IPS-18c (cell line): ENCODE results near the gene PCNX4.

Source experiments
- H3K4me3 ChIP-seq: 2 replicates; pipeline ENCODE4 v1.7.0; 2013; ENCODE audit warnings: low read depth, mild to moderate bottlenecking, low read length, moderate library complexity; ENCODE audit not compliant: insufficient read depth
- H3K9me3 ChIP-seq: one replicate; pipeline ENCODE4 v1.6.1; 2013; ENCODE audit warnings: mild to moderate bottlenecking, low read length, moderate library complexity; ENCODE audit not compliant: control insufficient read depth, insufficient read depth

Gene PCNX4

DNA sequence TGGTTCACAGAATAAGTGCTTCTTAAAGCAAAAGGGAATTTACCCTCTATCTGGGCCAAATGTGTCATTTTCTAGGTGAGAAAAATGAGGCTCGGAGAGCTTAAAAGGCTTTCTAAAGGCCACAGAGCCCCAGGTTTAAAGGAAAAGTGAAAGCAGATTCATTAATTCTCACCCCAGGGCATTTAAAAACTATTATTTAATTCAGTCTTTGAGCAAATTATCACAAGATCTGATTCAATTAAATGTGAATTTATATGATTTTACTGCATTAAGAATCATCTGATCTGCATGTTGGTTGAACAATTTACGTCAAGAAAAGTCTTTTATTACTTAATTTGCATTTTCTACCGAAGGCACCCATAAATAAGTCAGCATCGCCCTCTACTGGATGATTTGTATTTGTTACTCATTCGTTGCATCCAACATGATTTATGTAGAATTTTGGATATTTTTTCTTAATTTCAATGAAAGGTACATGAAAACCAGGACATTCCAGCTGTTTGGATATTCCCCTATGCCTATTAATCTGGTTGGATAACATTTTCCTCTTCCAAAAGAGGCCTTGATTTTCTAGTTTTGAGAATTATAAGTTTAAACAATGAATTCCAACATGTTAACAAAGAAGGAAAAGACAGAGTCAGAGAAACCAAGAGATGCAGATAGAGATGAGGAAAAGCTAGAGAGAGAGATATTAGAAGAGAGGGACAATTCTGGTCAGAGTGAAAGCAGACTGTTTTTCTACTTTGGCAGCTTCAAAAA lies 92.6 kb downstream of the PCNX4 start:
- no peaks in the 10 kb centered on the region for H3K9me3 ChIP-seq
- no peak overlapping the region for H3K4me3 ChIP-seq

GRCh38 chr14:60184905-60185555 lies 93.3 kb downstream of the PCNX4 start:
- no peak overlapping the region for H3K4me3 ChIP-seq
- H3K9me3 ChIP-seq, result no peaks in the 10 kb centered on the region

GRCh38 chr14:60188115-60188514 lies 96.4 kb downstream of the PCNX4 start:
- H3K4me3 ChIP-seq, result no peak overlapping the region
- H3K9me3 ChIP-seq, result no peaks in the 10 kb centered on the region

GRCh38 chr14:60188696-60189095 lies 97.0 kb downstream of the PCNX4 start:
- Histone ChIP-seq H3K4me3 (no peak overlapping the region), H3K9me3 (no peaks in the 10 kb centered on the region)

GRCh38 chr14:60189923-60190840 lies 98.5 kb downstream of the PCNX4 start:
- no peak overlapping the region for H3K4me3 ChIP-seq
- no peaks in the 10 kb centered on the region for H3K9me3 ChIP-seq

DNA sequence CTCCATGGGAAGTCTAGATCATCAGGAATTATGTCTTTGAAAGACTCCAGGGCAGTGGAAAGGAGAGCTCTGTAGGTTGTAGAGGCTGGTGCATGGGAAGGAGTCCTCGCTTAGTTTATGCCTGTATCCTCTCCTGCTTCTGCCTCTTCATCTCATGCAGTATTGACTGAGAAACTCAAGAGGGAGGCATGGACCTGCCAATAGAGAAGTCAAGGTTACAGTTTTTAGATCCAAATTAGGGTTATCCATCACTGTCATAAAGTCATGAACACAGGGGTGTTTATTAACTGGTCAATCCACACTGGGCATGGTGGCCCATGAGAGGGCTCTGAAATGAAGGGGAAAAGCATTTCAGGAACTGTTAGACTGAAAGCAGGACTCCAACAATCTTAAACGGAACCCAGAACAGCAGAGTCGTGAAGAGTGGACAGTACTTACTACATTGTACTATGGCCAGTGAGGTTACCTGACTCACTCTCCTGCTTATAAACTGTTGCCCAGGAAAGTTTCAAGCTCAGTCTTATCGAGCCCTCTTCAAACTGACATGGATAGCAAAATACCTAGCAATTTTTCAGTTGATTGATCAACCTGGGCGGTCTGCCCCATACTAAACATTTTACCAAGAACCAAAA lies 103.6 kb downstream of the PCNX4 start:
- Histone ChIP-seq H3K4me3 (no peak overlapping the region), H3K9me3 (no peaks in the 10 kb centered on the region)

- H3K9me3 ChIP-seq, result no peaks in the 10 kb centered on the region
- no peak overlapping the region for H3K4me3 ChIP-seq
These were observed 104.6 kb downstream of the PCNX4 start for GRCh38 chr14:60196291-60196690.

DNA sequence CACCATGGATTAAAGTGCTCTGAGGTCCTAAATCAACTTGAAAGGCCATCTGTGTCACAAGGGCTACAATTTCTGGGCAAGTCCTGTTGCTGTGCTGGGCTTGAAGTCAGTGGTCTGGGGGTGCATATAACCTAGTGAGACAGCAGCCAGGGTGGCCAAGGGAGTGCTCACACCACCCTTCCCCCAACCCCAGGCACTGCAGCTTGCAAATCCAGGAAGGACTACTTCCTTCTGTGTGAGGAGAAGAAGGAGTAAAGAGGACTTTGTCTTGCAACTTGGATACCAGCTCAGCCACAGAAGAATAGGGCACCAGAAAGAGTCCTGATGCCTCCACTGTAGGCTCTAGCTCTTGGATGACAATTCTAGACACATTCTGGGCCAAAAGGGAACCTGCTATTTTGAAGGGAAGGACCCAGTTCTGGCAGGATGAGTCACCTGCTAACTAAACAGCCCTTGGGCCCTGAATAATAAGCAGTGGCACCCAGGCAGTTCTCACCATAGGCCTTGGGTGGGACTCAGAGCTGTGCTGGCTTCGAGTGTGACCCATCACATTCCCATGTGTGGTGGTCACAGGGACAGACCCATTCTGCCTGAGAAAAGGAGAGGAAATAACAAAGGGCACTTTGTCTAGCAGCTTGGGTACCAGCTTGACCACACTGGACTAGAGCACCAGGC lies 106.0 kb downstream of the PCNX4 start:
- Histone ChIP-seq H3K4me3 (no peak overlapping the region), H3K9me3 (no peaks in the 10 kb centered on the region)

- no peaks in the 10 kb centered on the region for H3K9me3 ChIP-seq
- H3K4me3 ChIP-seq, result no peak overlapping the region
These were observed 107.6 kb downstream of the PCNX4 start for GRCh38 chr14:60199321-60199720.

DNA sequence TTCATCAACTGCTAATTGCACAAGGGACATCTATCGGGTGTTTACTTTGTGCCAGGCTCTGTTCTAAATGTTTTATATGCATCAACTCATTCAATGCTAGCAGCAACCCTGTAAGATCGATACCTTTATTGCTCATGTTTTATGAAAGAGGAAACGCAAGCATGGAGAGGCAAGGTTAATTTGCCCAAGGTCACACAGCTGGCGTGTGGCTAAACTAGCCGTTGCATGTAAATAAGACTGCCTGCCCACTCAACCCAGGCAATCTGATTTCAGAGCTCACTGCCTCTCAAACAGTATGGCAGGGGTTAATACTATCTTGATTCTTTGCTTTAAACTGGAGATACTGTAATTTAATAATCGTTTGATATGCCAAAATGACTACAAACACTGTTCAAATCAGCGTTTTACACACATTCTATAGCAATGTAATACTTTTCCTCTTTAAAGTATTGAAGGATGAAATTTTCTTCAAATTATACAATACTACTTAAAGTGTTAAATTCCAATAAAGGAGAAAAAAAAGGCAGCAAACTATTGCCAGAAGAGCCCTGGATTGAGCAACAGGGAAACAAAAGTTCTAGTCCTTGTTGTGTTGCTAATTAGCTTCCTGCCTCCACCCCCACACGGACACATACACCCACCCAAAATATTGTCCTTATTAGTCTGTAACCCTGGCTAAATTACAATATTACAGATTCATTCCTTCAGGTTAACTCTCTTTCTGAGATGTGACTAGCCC lies 112.5 kb downstream of the PCNX4 start:
- H3K9me3 ChIP-seq, result no peaks in the 10 kb centered on the region
- no peak overlapping the region for H3K4me3 ChIP-seq

- H3K4me3 ChIP-seq, result no peak overlapping the region
These were observed 113.4 kb downstream of the PCNX4 start for GRCh38 chr14:60204843-60205774.

GRCh38 chr14:60206249-60206670 lies 114.5 kb downstream of the PCNX4 start:
- no peak overlapping the region for H3K4me3 ChIP-seq

More at GRCh38 chr14:60204843-60205774, 113.4 kb downstream of the PCNX4 start:
- H3K9me3 ChIP-seq, result no peaks in the 10 kb centered on the region

DNA sequence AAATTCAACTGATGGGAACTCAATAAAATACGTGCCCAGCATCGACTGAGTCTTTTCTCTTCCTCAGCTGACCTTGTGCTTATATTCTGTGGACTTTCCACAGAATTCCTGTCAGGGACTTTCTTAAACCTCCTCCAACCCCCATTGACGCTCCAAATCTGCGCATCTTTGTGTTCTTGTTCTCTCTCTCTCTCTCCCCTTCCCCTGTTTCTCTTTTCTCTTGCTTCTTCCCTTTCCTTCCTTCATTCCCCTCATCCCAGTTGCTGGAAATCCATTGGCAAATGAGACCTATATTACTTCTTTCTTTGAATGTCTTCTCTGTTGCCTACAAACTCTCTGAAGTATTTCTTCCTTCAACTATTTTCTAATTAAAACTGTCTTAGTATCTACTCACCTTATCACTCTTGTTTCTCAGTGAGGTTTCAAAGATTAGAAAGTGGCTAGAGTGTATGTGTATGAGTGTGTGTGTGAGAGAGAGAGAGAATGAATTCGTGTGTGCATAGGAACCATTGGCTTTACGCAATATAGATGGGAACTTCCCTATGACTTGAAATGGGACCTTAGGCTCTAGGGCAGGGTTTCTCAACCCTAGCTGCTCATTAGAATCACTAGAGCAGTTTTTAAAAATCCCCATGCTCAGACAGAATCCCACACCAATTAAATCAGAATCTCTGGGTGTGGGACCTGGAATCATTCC lies 115.3 kb downstream of the PCNX4 start:
- Histone ChIP-seq H3K4me3 (no peak overlapping the region), H3K9me3 (no peaks in the 10 kb centered on the region)

More at GRCh38 chr14:60206249-60206670, 114.5 kb downstream of the PCNX4 start:
- H3K9me3 ChIP-seq, result no peaks in the 10 kb centered on the region

DNA sequence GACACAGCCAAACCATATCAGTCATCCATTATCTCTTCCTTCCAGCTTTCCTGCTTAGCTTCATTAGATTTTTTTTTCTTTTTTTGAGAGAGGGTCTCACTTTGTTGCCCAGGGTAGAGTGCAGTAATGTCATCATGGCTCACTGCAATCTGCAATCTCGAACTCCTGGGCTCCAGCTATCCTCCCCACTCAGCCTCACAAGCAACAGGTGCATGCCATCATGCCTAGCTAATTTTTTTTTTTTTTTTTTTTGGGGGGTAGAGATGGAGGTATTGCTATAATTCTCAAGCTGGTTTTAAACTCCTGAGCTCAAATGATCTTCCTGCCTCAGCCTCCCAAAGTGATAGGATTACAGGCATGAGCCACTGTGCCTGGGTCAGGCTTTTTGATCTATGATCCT lies 119.0 kb downstream of the PCNX4 start:
- Histone ChIP-seq H3K9me3 (no peaks in the 10 kb centered on the region), H3K4me3 (no peak overlapping the region)

DNA sequence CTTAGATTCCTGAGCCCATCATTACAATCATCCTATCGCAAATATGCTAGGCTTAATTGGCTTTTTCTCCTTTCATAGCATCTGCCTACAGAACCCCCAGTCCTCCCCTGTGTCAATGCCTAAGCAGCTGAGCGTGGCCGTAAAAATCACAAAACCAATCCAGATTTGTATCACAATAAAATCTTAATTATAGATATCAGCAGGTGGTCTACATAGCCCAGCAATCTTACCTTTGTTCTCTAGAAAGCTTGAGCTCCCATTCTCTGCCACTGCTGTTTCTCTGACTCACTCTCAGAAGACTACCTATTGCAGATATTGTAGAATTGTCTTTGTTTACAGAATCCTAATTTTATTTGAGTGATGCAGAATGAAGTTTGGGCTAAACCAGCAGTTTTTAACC lies 119.4 kb downstream of the PCNX4 start:
- Histone ChIP-seq H3K9me3 (no peaks in the 10 kb centered on the region), H3K4me3 (no peak overlapping the region)
